A673 (cell line): ENCODE results near the gene CHIT1. TPM values are rescaled to one million over a fixed set of nuclear protein-coding genes. Genes with fewer than 3 reads are reported as not detected.

Experiments
- BruUV-seq: library from RNA; stranded (reverse); fragments of 400-500 nt; replicated peaks from 2 replicates; lab custom pipeline; 2021; lab: Mats Ljungman, UMichigan
- CTCF ChIA-PET: fragments of 300-600 bp; sonication (Branson Sonifier 250); formaldehyde crosslinking; loops from one replicate; lab custom pipeline; 2022; ENCODE audit warnings: antibody characterized with exemption; lab: Charles Lee
- POLR2A ChIA-PET: fragments of 300-600 bp; sonication (Branson Sonifier 250); formaldehyde crosslinking; loops from one replicate; lab custom pipeline; 2022; ENCODE audit warnings: antibody characterized with exemption; ENCODE audit not compliant: low non-redundant PET; lab: Charles Lee
- DNase-seq: peaks from one replicate; pipeline ENCODE4 v3.0.0-alpha.2; 2015; ENCODE audit warnings: low spot score
- H3K27ac ChIP-seq: fragments of 200-600 bp; sonication (generic); 2 replicates; pipeline ENCODE4 v1.5.1; 2016; ENCODE audit warnings: mixed run types, low read depth, mild to moderate bottlenecking, mixed read lengths, antibody characterized with exemption, low read length; ENCODE audit not compliant: poor library complexity, severe bottlenecking
- H3K27me3 ChIP-seq: fragments of 200-600 bp; sonication (generic); replicated peaks from 2 replicates; pipeline ENCODE4 v1.6.1; 2017; ENCODE audit warnings: mixed run types, low read depth, mild to moderate bottlenecking, mixed read lengths, antibody characterized with exemption, low read length; ENCODE audit not compliant: insufficient read depth, poor library complexity
- H3K36me3 ChIP-seq: fragments of 200-600 bp; sonication (generic); 2 replicates; pipeline ENCODE4 v1.6.1; 2016; ENCODE audit warnings: mixed run types, mild to moderate bottlenecking, mixed read lengths, antibody characterized with exemption, low read length; ENCODE audit not compliant: insufficient read depth, poor library complexity, severe bottlenecking
- H3K4me1 ChIP-seq: fragments of 200-600 bp; sonication (generic); 2 replicates; pipeline ENCODE4 v1.6.1; 2017; ENCODE audit warnings: mixed run types, mild to moderate bottlenecking, mixed read lengths, antibody characterized with exemption, low read length; ENCODE audit not compliant: insufficient read depth, poor library complexity, severe bottlenecking
- H3K4me3 ChIP-seq: fragments of 200-600 bp; sonication (generic); 2 replicates; pipeline ENCODE4 v1.5.1; 2016; ENCODE audit warnings: low read depth, mixed run types, mild to moderate bottlenecking, mixed read lengths, low read length; ENCODE audit not compliant: poor library complexity, severe bottlenecking
- H3K9me3 ChIP-seq: fragments of 200-600 bp; sonication (generic); 2 replicates; pipeline ENCODE4 v1.6.1; 2016; ENCODE audit warnings: mixed run types, low read depth, mild to moderate bottlenecking, mixed read lengths, antibody characterized with exemption, low read length; ENCODE audit not compliant: poor library complexity, severe bottlenecking
- CTCF ChIP-seq: fragments of 300-800, 200-600 bp; sonication (generic); conservative IDR thresholded peaks from 2 replicates; pipeline ENCODE4 v1.5.1; 2017; ENCODE audit warnings: low read depth, mild to moderate bottlenecking, antibody characterized with exemption, low read length, moderate library complexity, mixed read lengths
- EZH2 ChIP-seq: fragments of 200-600 bp; sonication (generic); IDR thresholded peaks from 2 replicates; pipeline ENCODE4 v1.6.1; 2017; ENCODE audit warnings: borderline replicate concordance, low read depth, mild to moderate bottlenecking, mixed read lengths, antibody characterized with exemption, low read length; ENCODE audit not compliant: poor library complexity, severe bottlenecking
- intact Hi-C: fragments of 100-400 bp; cut with micrococcal nuclease; formaldehyde crosslinking; loops from one replicate; pipeline ENCODE4 v1.10.0; 2022; ENCODE audit not compliant: unreplicated experiment
- total RNA-seq: library from RNA; stranded (reverse); gene quantifications from 2 replicates; pipeline ENCODE4 v1.2.3, GENCODE V29; 2021

Gene CHIT1
- total RNA-seq, 1 experiment from 2014 or later: not detected

GRCh38 chr1:203201516-203202205 is 27.8 kb downstream of the CHIT1 start:
- no TSS peak for BruUV-seq

GRCh38 chr1:203200916-203201315 is 28.6 kb downstream of the CHIT1 start:
- Histone ChIP-seq H3K9me3 (no peaks in the 10 kb centered on the region), H3K4me1 (peaks cover 6% of the 10 kb centered on the region), H3K27ac (no peak overlapping the region), H3K4me3 (no peak overlapping the region), H3K36me3 (no peaks in the 10 kb centered on the region), H3K27me3 (no peaks in the 10 kb centered on the region)
- TF ChIP-seq CTCF: no peak
- TF ChIP-seq EZH2: no peak
- no TSS peak for BruUV-seq
- ChIA-PET POLR2A (no interaction called here), CTCF (no interaction called here)
- no peak for DNase-seq
- intact Hi-C loops: no loop called here

More at GRCh38 chr1:203201516-203202205, 27.8 kb downstream of the CHIT1 start:
- H3K36me3 ChIP-seq: no peaks in the 10 kb centered on the region
- H3K4me3 ChIP-seq: no peak overlapping the region
- H3K9me3 ChIP-seq: no peaks in the 10 kb centered on the region
- POLR2A ChIA-PET: no interaction called here
- intact Hi-C loops: no loop called here
- TF ChIP-seq EZH2 (no peak), CTCF (no peak)
- DNase-seq: no peak
- no peaks in the 10 kb centered on the region for H3K27me3 ChIP-seq
- H3K27ac ChIP-seq: no peak overlapping the region
- CTCF ChIA-PET: no interaction called here
- peaks cover 13% of the 10 kb centered on the region for H3K4me1 ChIP-seq

GRCh38 chr1:203199816-203200571 is 29.5 kb downstream of the CHIT1 start:
- no TSS peak for BruUV-seq
- Histone ChIP-seq H3K9me3 (no peaks in the 10 kb centered on the region), H3K27me3 (no peaks in the 10 kb centered on the region), H3K4me1 (no peaks in the 10 kb centered on the region), H3K27ac (no peak overlapping the region), H3K36me3 (no peaks in the 10 kb centered on the region), H3K4me3 (no peak overlapping the region)
- no peak for TF ChIP-seq CTCF
- TF ChIP-seq EZH2: no peak
- CTCF ChIA-PET: no interaction called here
- no peak for DNase-seq
- intact Hi-C loops: no loop called here
- POLR2A ChIA-PET: no interaction called here
